ENCODE data around the gene C6orf163. TPM values are rescaled to one million over a fixed set of nuclear protein-coding genes. Genes with fewer than 3 reads are reported as not detected.

C6orf163 gene
- total RNA-seq, 1 experiment from 2014 or later, result 1.2 TPM

GRCh38 chr6:87308970-87309369 is 35.6 kb upstream of the C6orf163 start:
- no peak overlapping the region for H3K14ac ChIP-seq (ENCODE audit: insufficient read depth, low read length)
- H3K56ac ChIP-seq (ENCODE audit: insufficient read length, low read depth, low read length), result no peak overlapping the region
- H3K4me3 Mint-ChIP-seq, result no peak overlapping the region
- no peak overlapping the region for H4K5ac ChIP-seq (ENCODE audit: insufficient read length, low read depth, low read length)
- peak overlapping the region in 1 of 3 experiments; percentile 52; a peak in 1 of 7 replicates for H3K27ac Mint-ChIP-seq
- no peak for DNase-seq
- no peaks in the 10 kb centered on the region for H4K20me1 ChIP-seq (ENCODE audit: control insufficient read depth, insufficient read depth, insufficient read length)
- no peak overlapping the region for H3K4me2 ChIP-seq (ENCODE audit: insufficient read depth, insufficient read length, low read length)
- no peak overlapping the region for H2AK5ac ChIP-seq (ENCODE audit: insufficient read length, low read length)
- no peak overlapping the region for H3K4ac ChIP-seq (ENCODE audit: low read depth, low read length)
- no peak overlapping the region for H4K91ac ChIP-seq (ENCODE audit: insufficient read length, low read depth, low read length)
- no peak overlapping the region for H4K8ac ChIP-seq (replicated peaks; ENCODE audit: insufficient read length, low read depth, low read length)
- H3K36me3 Mint-ChIP-seq (ENCODE audit: insufficient read depth in 1 of 3, low read depth in 3 of 3), result no peaks in the 10 kb centered on the region; a peak in 1 of 7 replicates
- no peaks in the 10 kb centered on the region for H3K79me2 ChIP-seq (ENCODE audit: insufficient read depth, low read length)
- no peak overlapping the region for H3K27ac ChIP-seq (ENCODE audit: insufficient read length, low read depth, low read length)
- H2BK5ac ChIP-seq (ENCODE audit: insufficient read length, low read length), result no peak overlapping the region
- no peaks in the 10 kb centered on the region for H3K9me3 ChIP-seq (ENCODE audit: control insufficient read depth, low read depth, low read length)
- no peaks in the 10 kb centered on the region for H3K27me3 ChIP-seq (ENCODE audit: insufficient read depth, low read length)
- H3K79me1 ChIP-seq (ENCODE audit: insufficient read depth, low read depth, low read length, poor library complexity, severe bottlenecking), result no peaks in the 10 kb centered on the region
- H2BK120ac ChIP-seq (ENCODE audit: low read depth, low read length, poor library complexity, severe bottlenecking), result no peak overlapping the region
- no CpG with 5 or more reads among the region's 4 CpGs for WGBS (ENCODE audit: extremely low coverage, insufficient read length, low lambda C conversion rate)
- H2BK20ac ChIP-seq (ENCODE audit: low read depth, low read length, poor library complexity, severe bottlenecking), result no peak overlapping the region
- H2BK12ac ChIP-seq (ENCODE audit: insufficient read length, low read depth, low read length), result no peak overlapping the region
- no peaks in the 10 kb centered on the region for H3K23me2 ChIP-seq (ENCODE audit: insufficient read length, low read depth, low read length, poor library complexity, severe bottlenecking)
- H3T11ph ChIP-seq (ENCODE audit: low read length), result no peak overlapping the region
- no peak overlapping the region for H3K9ac ChIP-seq (ENCODE audit: extremely low read depth, insufficient read length, low read length)
- no peak overlapping the region for H2BK15ac ChIP-seq (ENCODE audit: low read depth, low read length)
- H3K4me1 ChIP-seq (ENCODE audit: insufficient read depth, low read length), result no peaks in the 10 kb centered on the region
- peaks cover 4% of the 10 kb centered on the region for H3K27me3 Mint-ChIP-seq (ENCODE audit: low read depth)
- TF ChIP-seq, protein P1, sequence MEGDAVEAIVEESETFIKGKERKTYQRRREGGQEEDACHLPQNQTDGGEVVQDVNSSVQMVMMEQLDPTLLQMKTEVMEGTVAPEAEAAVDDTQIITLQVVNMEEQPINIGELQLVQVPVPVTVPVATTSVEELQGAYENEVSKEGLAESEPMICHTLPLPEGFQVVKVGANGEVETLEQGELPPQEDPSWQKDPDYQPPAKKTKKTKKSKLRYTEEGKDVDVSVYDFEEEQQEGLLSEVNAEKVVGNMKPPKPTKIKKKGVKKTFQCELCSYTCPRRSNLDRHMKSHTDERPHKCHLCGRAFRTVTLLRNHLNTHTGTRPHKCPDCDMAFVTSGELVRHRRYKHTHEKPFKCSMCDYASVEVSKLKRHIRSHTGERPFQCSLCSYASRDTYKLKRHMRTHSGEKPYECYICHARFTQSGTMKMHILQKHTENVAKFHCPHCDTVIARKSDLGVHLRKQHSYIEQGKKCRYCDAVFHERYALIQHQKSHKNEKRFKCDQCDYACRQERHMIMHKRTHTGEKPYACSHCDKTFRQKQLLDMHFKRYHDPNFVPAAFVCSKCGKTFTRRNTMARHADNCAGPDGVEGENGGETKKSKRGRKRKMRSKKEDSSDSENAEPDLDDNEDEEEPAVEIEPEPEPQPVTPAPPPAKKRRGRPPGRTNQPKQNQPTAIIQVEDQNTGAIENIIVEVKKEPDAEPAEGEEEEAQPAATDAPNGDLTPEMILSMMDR (conservative IDR thresholded peaks at IDR 0.05), result no peak
- no peak overlapping the region for H2AFZ ChIP-seq (ENCODE audit: low read length)
- no peak overlapping the region for H3K23ac ChIP-seq (ENCODE audit: insufficient read length, low read depth, low read length)
- H3K9me3 Mint-ChIP-seq, result peaks cover 6 to 11% of the 10 kb centered on the region in 2 experiments; a peak in 4 of 5 replicates
- H3K18ac ChIP-seq (ENCODE audit: insufficient read length, low read depth, low read length), result no peak overlapping the region
- no peaks in the 10 kb centered on the region for H3K4me1 Mint-ChIP-seq

Data from H9 (cell line).